Mucosa of descending colon (tissue), 3 donors: Measurements from ENCODE around the gene RRAGD. TPM values are rescaled to one million over a fixed set of nuclear protein-coding genes. Genes with fewer than 3 reads are reported as not detected.

Source experiments
- ATAC-seq: fragments of 200-7000 bp; cut with Tn5 transposase; one replicate; pipeline ENCODE4 v1.9.1; 2020; ENCODE audit warnings: mild to moderate bottlenecking, moderate library complexity
- DNase-seq, 3 donors: peaks; one replicate each; pipeline ENCODE4 v3.0.0-alpha.2; 2020
- H3K36me3 ChIP-seq: fragments of 200-600 bp; one replicate; pipeline ENCODE4 v1.8.0; 2021; ENCODE audit warnings: low read depth, mild to moderate bottlenecking
- H3K4me1 ChIP-seq: fragments of 200-600 bp; one replicate; pipeline ENCODE4 v1.8.0; 2021; ENCODE audit warnings: low read depth, mild to moderate bottlenecking
- H3K4me3 ChIP-seq: fragments of 200-600 bp; one replicate; pipeline ENCODE4 v1.8.0; 2021; ENCODE audit warnings: mild to moderate bottlenecking
- H3K9me3 ChIP-seq: fragments of 200-600 bp; one replicate; pipeline ENCODE4 v1.8.0; 2021; ENCODE audit warnings: mild to moderate bottlenecking
- CTCF ChIP-seq: fragments of 200-600 bp; IDR thresholded peaks from one replicate; pipeline ENCODE4 v1.8.0; 2022; ENCODE audit warnings: antibody characterized with exemption, mild to moderate bottlenecking
- intact Hi-C, 2 donors: fragments of 100-400 bp; cut with DNase I in 1 of 2; cut with micrococcal nuclease in 1 of 2; formaldehyde crosslinking; loops; one replicate each; pipeline versions ENCODE4 v1.11.0 to v1.11.1; 2022; cut with DNase I, micrococcal nuclease
- total RNA-seq, 3 donors: library from RNA; stranded (reverse); fragmentation: NEBNext Ultra II Directional in 2 of 3; extraction: Animal tissue kit (Norgen Biotek cat#: 25700) in 2 of 3; gene quantifications; one replicate each; pipeline versions ENCODE4 v1.2.1 to v1.2.4, GENCODE V29; 2021 to 2023
- donor health status: DM: no; HTN: no; CAD: no; lungs with moderate emphysema.
- donor health status: DM: no; HTN: no; CAD: no.
- donor health status: DM: no; HTN: yes; CAD: no.

The RRAGD gene
- total RNA-seq, 3 donors from 2014 or later: 3.2 to 17.6 (median 4.0) TPM

DNA sequence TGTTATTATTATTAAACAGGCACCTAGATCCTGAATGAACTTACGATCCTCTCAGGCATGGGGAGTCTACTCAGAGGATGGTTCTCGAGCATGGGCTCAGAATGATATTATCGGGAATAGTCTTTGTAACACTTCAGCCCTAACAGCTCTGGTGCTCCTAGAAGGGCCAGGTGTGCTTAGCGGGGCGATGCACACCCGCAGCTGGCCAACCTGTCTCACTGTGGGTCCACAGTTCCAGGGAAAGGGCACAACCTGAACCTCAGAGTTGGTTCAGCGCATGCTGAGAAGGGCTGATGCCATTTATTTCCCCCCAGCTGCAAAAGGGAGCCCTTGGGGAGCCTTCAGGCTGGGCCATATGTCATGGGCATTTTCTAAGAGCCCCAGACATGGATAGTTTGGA lies 26.2 kb downstream of the RRAGD start:
- TF ChIP-seq CTCF: no peak
- intact Hi-C loops: no loop called here
- DNase-seq (no peak), ATAC-seq (no peak)
- Histone ChIP-seq H3K9me3 (no peaks in the 10 kb centered on the region), H3K4me3 (no peak overlapping the region), H3K36me3 (no peaks in the 10 kb centered on the region), H3K4me1 (no peaks in the 10 kb centered on the region)

GRCh38 chr6:89385156-89385667 lies 26.9 kb downstream of the RRAGD start:
- no peaks in the 10 kb centered on the region for H3K36me3 ChIP-seq
- H3K4me1 ChIP-seq: no peaks in the 10 kb centered on the region
- DNase-seq (no peak), ATAC-seq (no peak)
- H3K9me3 ChIP-seq: no peaks in the 10 kb centered on the region
- intact Hi-C loops: no loop called here
- no peak for TF ChIP-seq CTCF
- no peak overlapping the region for H3K4me3 ChIP-seq

DNA sequence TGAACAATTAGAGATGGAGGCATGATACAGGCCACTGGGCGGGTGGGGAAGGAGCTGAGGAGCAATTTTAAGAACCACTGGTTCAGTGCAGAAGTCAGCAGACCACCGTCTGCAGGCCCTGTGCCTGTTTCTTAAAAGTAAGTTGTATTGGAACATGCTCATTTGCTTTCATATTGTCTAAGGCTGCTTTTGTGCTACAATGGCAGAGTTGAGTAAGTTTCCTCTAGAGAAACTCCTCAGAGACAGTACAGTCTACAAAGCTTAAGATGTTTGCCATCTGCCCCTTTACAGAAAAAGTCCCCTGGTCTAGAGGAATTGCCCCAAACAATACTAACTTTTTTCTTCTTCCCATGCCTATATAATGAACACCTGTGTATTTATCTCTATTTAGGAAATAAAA lies 31.0 kb downstream of the RRAGD start:
- no peak for DNase-seq
- no peak for ATAC-seq
- Histone ChIP-seq H3K4me1 (no peaks in the 10 kb centered on the region), H3K9me3 (no peaks in the 10 kb centered on the region), H3K36me3 (no peaks in the 10 kb centered on the region), H3K4me3 (no peak overlapping the region)
- intact Hi-C loops: no loop called here
- no peak for TF ChIP-seq CTCF

- no peak for DNase-seq
- no peaks in the 10 kb centered on the region for H3K36me3 ChIP-seq
- H3K4me1 ChIP-seq: peaks cover 7% of the 10 kb centered on the region
- H3K9me3 ChIP-seq: no peaks in the 10 kb centered on the region
- intact Hi-C loops: no loop called here
- TF ChIP-seq CTCF: no peak
- ATAC-seq: no peak
- no peak overlapping the region for H3K4me3 ChIP-seq
These were observed 32.8 kb downstream of the RRAGD start for GRCh38 chr6:89379281-89379680.

- ATAC-seq (no peak), DNase-seq (no peak)
- H3K36me3 ChIP-seq: no peaks in the 10 kb centered on the region
- H3K9me3 ChIP-seq: no peaks in the 10 kb centered on the region
- H3K4me1 ChIP-seq: peaks cover 7% of the 10 kb centered on the region
- no peak for TF ChIP-seq CTCF
- H3K4me3 ChIP-seq: no peak overlapping the region
- intact Hi-C loops: no loop called here
These were observed 33.4 kb downstream of the RRAGD start for GRCh38 chr6:89378628-89379027.
